GM21528 (cell line): ENCODE measurements around the gene OR9A4.

Source experiments
- ATAC-seq: cut with Tn5 transposase; IDR thresholded peaks from one replicate; pipeline ENCODE4 v1.9.1; 2021; ENCODE audit warnings: mild to moderate bottlenecking, moderate library complexity; ENCODE audit not compliant: unreplicated experiment, low FRiP score

OR9A4 gene

DNA sequence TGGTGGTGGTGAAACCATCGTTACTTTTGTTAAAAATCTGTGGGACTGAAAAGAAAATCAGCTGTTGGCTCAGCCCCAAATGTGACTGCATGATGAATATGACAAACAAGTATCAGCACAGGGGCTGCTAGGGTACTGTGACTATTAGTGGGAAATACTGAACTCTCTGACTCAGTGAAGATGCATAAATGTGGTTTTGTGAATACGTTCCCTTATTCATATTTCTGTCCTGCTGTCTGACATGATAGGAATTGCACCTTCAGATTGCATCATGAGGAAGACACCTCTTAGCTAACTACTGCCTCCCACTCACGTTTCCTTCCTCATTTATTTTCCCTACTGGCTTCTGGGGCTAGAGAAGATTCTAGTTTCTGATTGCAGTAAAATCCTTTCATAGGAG, 29.2 kb downstream of the OR9A4 start:
- ATAC-seq, result no peak

DNA sequence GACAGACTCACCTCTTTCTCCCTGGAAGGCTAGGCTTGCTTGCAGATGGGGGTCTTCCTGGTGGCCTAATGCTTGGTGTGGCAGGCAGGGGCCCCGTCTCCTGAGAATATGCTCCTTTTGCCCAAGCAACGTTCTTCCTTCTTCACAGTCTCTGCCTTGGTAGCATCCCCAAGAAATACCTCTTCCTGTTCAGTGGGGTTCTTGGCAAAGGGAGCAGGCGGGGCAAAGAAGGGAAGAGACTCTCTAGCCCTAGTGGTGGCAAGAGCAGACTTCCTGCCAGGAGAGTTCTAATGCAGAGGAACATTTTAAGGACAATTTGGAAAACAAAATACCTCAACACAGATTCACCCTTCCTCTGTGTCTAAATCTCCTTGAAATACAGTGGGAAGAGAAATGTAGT, 30.6 kb downstream of the OR9A4 start, which contains the start of gene CLEC5A:
Gene CLEC5A, minus strand, starts transcription at position 179 of the 400 bp plus-strand sequence. CDS start 682 bp downstream, outside the sequence.
- no peak for ATAC-seq

DNA sequence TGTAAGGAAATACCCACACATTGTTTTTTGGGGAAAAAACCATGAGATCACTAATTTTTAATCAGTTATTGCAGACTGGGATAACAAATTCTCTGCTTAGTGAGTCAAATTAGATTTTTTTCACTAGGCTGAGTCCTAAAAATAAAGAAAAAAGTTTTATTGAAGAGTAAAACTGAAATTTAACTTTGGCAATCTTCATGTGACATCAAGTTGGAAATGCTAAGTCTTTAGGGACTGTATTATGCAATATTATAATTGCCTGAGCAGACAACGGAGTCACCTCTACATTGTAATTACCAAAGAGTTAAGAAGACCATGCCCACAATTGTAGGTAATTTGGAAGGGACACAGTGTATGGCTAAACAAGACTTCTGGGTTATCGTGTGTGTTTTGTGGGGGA, 32.8 kb downstream of the OR9A4 start:
- ATAC-seq, result no peak

DNA sequence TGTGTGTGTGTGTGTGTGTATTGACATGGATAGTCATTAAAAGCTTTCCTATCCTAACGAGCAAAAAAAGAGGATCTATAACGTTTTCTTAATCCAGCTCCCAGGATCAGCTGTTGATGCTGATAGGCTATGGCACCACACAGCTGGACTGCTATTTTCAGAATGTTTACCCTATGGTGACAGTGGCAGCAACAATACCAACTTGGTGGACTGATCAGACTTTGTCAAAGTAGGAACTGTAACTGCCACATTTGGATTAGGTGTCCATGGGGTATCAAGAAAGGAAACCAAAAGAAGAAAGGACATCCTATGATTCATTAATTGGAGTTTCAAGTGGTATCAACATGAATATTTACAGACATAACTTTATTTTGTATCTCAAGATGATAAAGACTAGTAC, 33.3 kb downstream of the OR9A4 start:
- ATAC-seq, result no peak

DNA sequence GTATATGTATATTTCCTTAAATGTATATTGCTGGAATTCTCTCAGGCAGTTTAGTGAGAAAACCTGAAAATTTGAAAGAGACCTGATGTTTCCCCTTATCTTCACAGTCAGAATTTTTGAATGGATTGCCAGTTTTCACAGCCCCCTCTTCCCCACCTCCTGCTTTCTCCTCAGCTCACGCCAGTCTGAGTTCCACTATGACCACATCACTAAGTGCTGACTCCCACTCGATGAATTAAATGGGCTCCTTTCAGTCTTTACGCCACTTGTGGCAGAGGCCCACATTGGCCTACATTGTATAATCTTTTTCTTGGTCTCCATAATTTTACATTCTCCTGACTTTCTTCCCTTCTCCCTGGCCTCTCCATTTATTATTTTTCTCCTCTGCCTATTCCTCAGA, 33.7 kb downstream of the OR9A4 start:
- ATAC-seq, result no peak

DNA sequence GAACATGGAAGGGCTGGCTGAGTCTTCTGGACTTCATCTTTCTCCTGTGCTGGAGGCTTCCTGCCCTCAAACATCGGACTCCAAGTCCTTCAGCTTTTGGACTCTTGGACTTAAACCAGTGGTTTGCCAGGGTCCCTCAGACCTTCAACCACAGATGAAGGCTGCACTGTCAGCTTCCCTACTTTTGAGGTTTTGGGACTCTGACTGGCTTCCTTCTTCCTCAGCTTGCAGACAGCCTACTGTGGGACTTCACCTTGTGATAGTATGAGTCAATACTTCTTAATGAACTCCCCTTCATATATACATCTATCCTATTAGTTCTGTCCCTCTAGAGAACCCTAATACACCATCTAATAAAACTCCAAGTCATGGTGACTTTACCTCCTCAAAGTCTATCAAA, 34.6 kb downstream of the OR9A4 start:
- ATAC-seq, result no peak

DNA sequence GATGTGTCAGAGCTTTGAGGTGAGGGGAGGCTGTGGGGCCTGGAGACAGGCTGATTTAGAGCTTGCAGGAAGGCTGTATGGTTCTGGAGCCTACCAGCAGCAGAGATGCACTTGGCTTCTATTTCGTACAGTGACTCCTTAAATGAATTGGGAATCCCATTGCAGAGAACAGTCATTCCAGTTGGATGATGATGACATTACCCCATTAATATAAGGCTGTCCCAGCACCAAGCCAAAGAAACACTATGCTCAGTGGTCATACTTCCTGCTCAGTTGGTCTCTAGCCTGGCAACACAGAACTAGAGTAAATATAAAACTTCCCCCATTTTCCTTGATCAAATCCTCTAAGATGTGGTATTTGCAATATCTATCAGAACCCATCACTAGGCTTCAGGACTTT, 36.3 kb downstream of the OR9A4 start:
- no peak for ATAC-seq

DNA sequence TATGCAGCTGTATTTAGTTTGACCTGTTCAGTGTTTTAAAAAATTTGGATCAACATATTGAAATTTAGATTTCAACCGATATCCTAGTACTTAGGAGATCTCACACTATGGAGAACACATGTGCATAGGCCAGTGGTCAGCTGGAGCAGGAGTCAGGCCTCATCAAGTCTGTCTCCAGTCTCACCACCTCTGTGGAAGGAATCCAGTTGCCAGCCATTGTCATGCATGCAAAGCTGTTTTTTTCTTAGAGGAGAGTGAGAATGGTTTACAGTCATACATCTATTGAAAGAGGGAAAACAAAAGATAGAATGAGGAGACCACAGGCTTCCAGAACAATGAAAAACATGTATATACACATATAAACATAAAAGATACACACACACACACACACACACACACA, 38.1 kb downstream of the OR9A4 start:
- no peak for ATAC-seq

DNA sequence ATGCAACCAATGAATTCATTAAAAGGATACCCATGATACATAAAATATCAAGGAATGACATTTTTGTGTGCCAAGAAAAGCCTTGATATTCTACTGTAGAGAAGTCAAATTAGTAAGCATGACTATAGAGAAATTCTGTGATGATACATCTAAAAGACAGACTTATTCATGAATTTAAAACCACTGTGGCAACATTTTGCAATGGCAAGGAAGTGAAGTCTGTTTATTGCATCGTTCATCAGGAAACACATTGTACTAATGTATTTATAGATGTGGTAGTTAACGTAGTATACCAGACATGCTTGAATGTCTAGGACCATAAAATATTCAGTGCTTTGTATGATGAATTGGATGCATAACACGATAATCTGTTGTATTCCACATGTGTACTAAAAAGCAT, 39.9 kb downstream of the OR9A4 start:
- no peak for ATAC-seq

DNA sequence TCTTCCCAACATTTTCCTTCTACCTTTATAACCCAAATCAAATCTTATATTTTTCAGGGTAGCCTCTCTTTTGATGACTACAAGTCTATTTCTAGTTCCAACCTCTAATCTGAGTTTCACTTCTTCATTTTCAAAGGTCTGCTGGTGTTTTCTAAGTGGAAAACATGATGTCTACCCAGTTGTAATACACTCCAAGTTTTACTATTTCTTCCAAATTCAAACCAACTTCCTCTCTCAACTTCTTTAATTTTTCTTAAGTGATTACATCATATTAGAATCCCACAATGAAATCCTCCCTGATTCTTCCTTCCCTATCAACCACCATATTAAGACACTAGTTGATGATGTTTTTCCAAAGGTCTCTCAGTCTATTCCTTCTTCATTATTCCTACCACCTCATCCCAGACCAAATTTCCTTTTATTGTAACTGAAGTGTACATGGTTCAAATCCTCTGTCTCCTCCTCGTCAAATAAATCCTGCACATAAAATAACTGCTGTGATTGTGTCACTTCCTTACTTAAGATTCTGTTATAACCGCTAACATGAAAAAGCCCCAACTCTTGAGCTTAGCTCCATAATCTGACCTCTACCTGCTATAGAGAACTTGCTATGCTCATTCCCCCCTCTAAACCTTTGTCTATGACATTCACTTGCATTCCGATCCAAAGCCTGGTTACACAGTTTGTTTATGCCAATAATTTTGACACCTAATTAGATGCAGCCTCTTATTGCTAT, 44.7 kb downstream of the OR9A4 start:
- peak; percentile 58 for ATAC-seq
